HepG2 (cell line): ENCODE measurements around the gene LBX2. TPM values are rescaled to one million over a fixed set of nuclear protein-coding genes. Genes with fewer than 3 reads are reported as not detected.

ENCODE experiments used
- ADNP ChIP-seq: sonication (generic); formaldehyde crosslinking; IDR thresholded peaks from 2 replicates; pipeline ENCODE4 v1.4.0; 2020; ENCODE audit warnings: missing genetic modification reagents
- DDIT3 ChIP-seq: sonication (generic); formaldehyde crosslinking; IDR thresholded peaks from 2 replicates; pipeline ENCODE4 v1.4.0; 2020; ENCODE audit warnings: mild to moderate bottlenecking, missing genetic modification reagents
- EED ChIP-seq: sonication (generic); formaldehyde crosslinking; IDR thresholded peaks from 2 replicates; pipeline ENCODE4 v1.5.0; 2020; ENCODE audit warnings: mild to moderate bottlenecking, missing genetic modification reagents
- ELF3 ChIP-seq: IDR thresholded peaks from 2 replicates; pipeline ENCODE4 v1.6.1; 2016; ENCODE audit warnings: missing genetic modification reagents, missing compliant biosample characterization
- EP300 ChIP-seq, 3 experiments: sonication (generic) in 1 of 3; formaldehyde crosslinking in 1 of 3; IDR thresholded peaks; 2 replicates each; pipeline versions ENCODE4 v1.5.1 to v1.6.1; 2011 to 2020; ENCODE audit warnings: low read depth in 2 of 3, low read length in 2 of 3, borderline replicate concordance in 1 of 3, improper control_type of control experiment in 1 of 3, mild to moderate bottlenecking in 1 of 3, missing genetic modification reagents in 1 of 3, moderate library complexity in 1 of 3
- GATAD1 ChIP-seq: IDR thresholded peaks from 2 replicates; pipeline ENCODE4 v1.6.1; 2016; ENCODE audit warnings: missing genetic modification reagents, missing compliant biosample characterization
- GMEB1 ChIP-seq: sonication (generic); formaldehyde crosslinking; IDR thresholded peaks from 2 replicates; pipeline ENCODE4 v1.5.1; 2020; ENCODE audit warnings: missing genetic modification reagents, mild to moderate bottlenecking, borderline replicate concordance
- HBP1 ChIP-seq: IDR thresholded peaks from 2 replicates; pipeline ENCODE4 v1.6.1; 2016; ENCODE audit warnings: low read depth, control low read depth
- HNRNPH1 ChIP-seq: fragments of 200-400 bp; formaldehyde crosslinking; optimal IDR thresholded peaks from 2 replicates; pipeline ENCODE3; 2017; ENCODE audit warnings: mild to moderate bottlenecking, low read depth, low read length
- KLF13 ChIP-seq: sonication (generic); formaldehyde crosslinking; IDR thresholded peaks from 2 replicates; pipeline ENCODE4 v1.4.0; 2020; ENCODE audit warnings: mild to moderate bottlenecking, missing genetic modification reagents
- MXI1 ChIP-seq: IDR thresholded peaks from 3 replicates; pipeline ENCODE4 v1.6.1; 2012; ENCODE audit warnings: low read depth, low read length, inconsistent platforms, borderline replicate concordance
- PCBP1 ChIP-seq: fragments of 200-400 bp; formaldehyde crosslinking; IDR thresholded peaks from 2 replicates; pipeline ENCODE4 v1.6.1; 2017; ENCODE audit warnings: mild to moderate bottlenecking, low read depth, low read length, borderline replicate concordance
- RFX5 ChIP-seq: IDR thresholded peaks from 2 replicates; pipeline ENCODE4 v1.6.1; 2011; ENCODE audit warnings: low read depth, low read length, improper control_type of control experiment
- RFXAP ChIP-seq: sonication (generic); formaldehyde crosslinking; IDR thresholded peaks from 2 replicates; pipeline ENCODE4 v1.4.0; 2020; ENCODE audit warnings: missing genetic modification reagents, borderline replicate concordance
- SPEN ChIP-seq: sonication (generic); formaldehyde crosslinking; IDR thresholded peaks from 2 replicates; pipeline ENCODE4 v1.5.1; 2020; ENCODE audit warnings: low read depth, mild to moderate bottlenecking, missing genetic modification reagents
- TCF7L2 ChIP-seq: IDR thresholded peaks from 2 replicates; pipeline ENCODE4 v1.6.1; 2011; ENCODE audit warnings: mild to moderate bottlenecking, low read depth, low read length, moderate library complexity
- USF2 ChIP-seq, 2 experiments: sonication (generic) in 1 of 2; formaldehyde crosslinking in 1 of 2; IDR thresholded peaks; 2 replicates each; pipeline versions ENCODE4 v1.5.1 to v1.6.1; 2011 to 2020; ENCODE audit warnings: borderline replicate concordance in 1 of 2, low read depth in 1 of 2, low read length in 1 of 2, mild to moderate bottlenecking in 1 of 2, missing genetic modification reagents in 1 of 2, moderate library complexity in 1 of 2
- ZBTB1 ChIP-seq: sonication (generic); formaldehyde crosslinking; IDR thresholded peaks from 2 replicates; pipeline ENCODE4 v1.4.0; 2020; ENCODE audit warnings: missing genetic modification reagents, borderline replicate concordance
- ZBTB33 ChIP-seq: sonication (generic); formaldehyde crosslinking; IDR thresholded peaks from 2 replicates; pipeline ENCODE4 v1.4.0; 2020; ENCODE audit warnings: missing genetic modification reagents
- ZNF143 ChIP-seq: sonication (generic); formaldehyde crosslinking; IDR thresholded peaks from 2 replicates; pipeline ENCODE4 v1.4.0; 2020; ENCODE audit warnings: missing genetic modification reagents
- ZNF839 ChIP-seq: sonication (generic); formaldehyde crosslinking; IDR thresholded peaks from 2 replicates; pipeline ENCODE4 v1.4.0; 2020; ENCODE audit warnings: missing genetic modification reagents, mild to moderate bottlenecking, borderline replicate concordance
- polyA plus RNA-seq, 8 experiments: library from polyadenylated mRNA; depleted of rRNA in 3 of 8; stranded (reverse) in 7 of 8; unstranded in 1 of 8; fragments of >200 nt; fragmentation: Illumina TruSeq in 4 of 8; extraction: Trizol in 4 of 8; gene quantifications; 2 replicates each; pipeline versions ENCODE4 v1.2.1 to v1.2.3, GENCODE V29; 2011 to 2016; ENCODE audit warnings: low read depth in 4 of 8, missing spikeins in 1 of 8, mixed read lengths in 1 of 8; ENCODE audit not compliant: insufficient read depth in 1 of 8
- total RNA-seq, 5 experiments: library from RNA; depleted of rRNA; stranded (reverse); fragments of >200 nt; fragmentation: Illumina TruSeq; extraction: Trizol; gene quantifications; 2 replicates each; pipeline ENCODE4 v1.2.3, GENCODE V29; 2016; ENCODE audit warnings: low read depth in 1 of 5

Gene LBX2
- total and polyA plus RNA-seq, 2 of the 13 experiments (the other 11 are each of a cell fraction or from before 2014, with no cell fraction given): 6.4 to 8.1 TPM

GRCh38 chr2:74461187-74462053, 38.0 kb downstream of the LBX2 start (continued):
- TF ChIP-seq GMEB1 (CRISPR knock-in tag): 0 out of 2 replicates have a peak, but pooled peaks have one; percentile 39
- no peak for TF ChIP-seq USF2 (IDR thresholded peaks at IDR 0.05; ENCODE audit: low read depth, low read length)
- no peak for TF ChIP-seq USF2 (CRISPR knock-in tag; IDR thresholded peaks at IDR 0.05; ENCODE audit: borderline replicate concordance)
- TF ChIP-seq ZNF839 (CRISPR knock-in tag): no peak; the same call in 1 of the 2 replicates
- no peak for TF ChIP-seq RFXAP (CRISPR knock-in tag)
- TF ChIP-seq GATAD1 (CRISPR knock-in tag): no peak
- no peak for TF ChIP-seq ZNF143 (CRISPR knock-in tag)
- peak; percentile 99 for TF ChIP-seq ZBTB33 (CRISPR knock-in tag)
- no peak for TF ChIP-seq ZBTB1
- TF ChIP-seq TCF7L2: no peak
- TF ChIP-seq HNRNPH1: no peak
- TF ChIP-seq EP300 (IDR thresholded peaks at IDR 0.05; ENCODE audit: low read depth in 2 of 2, low read length in 2 of 2): no peak
- TF ChIP-seq EP300 (CRISPR knock-in tag; IDR thresholded peaks at IDR 0.05; ENCODE audit: borderline replicate concordance): no peak
- TF ChIP-seq HBP1 (CRISPR knock-in tag): no peak
- no peak for TF ChIP-seq KLF13 (CRISPR knock-in tag)
- TF ChIP-seq MXI1: no peak
- TF ChIP-seq PCBP1: no peak
- no peak for TF ChIP-seq DDIT3 (CRISPR knock-in tag)
- TF ChIP-seq ADNP (CRISPR knock-in tag): no peak
- no peak for TF ChIP-seq EED (CRISPR knock-in tag)
- TF ChIP-seq SPEN (CRISPR knock-in tag): no peak
- no peak for TF ChIP-seq RFX5
- no peak for TF ChIP-seq ELF3 (CRISPR knock-in tag)
